Memory B cell (primary cell): ENCODE results near the gene PWWP2B.

ENCODE experiments used
- ATAC-seq: fragments of 150-1000 bp; cut with Tn5 transposase; 2 replicates; pipeline ENCODE4 v1.10.0; 2021; ENCODE audit warnings: low read depth, mild to moderate bottlenecking, moderate library complexity
- DNase-seq, 2 donors: peaks; one replicate each; pipeline ENCODE4 v3.0.0; 2022; ENCODE audit warnings: low spot score in 2 of 2
- H3K27ac Mint-ChIP-seq: one replicate; pipeline ENCODE4 v1.8.0; 2022; ENCODE audit warnings: mild to moderate bottlenecking, moderate library complexity, mixed read lengths
- H3K27me3 Mint-ChIP-seq: one replicate; pipeline ENCODE4 v1.8.0; 2022; ENCODE audit warnings: mixed read lengths
- H3K36me3 Mint-ChIP-seq: one replicate; pipeline ENCODE4 v1.8.0; 2022; ENCODE audit warnings: mild to moderate bottlenecking, mixed read lengths
- H3K4me1 Mint-ChIP-seq: one replicate; pipeline ENCODE4 v1.8.0; 2022; ENCODE audit warnings: mixed read lengths
- H3K4me3 Mint-ChIP-seq: one replicate; pipeline ENCODE4 v1.8.0; 2022; ENCODE audit warnings: mild to moderate bottlenecking, moderate library complexity, mixed read lengths
- H3K9me3 Mint-ChIP-seq: one replicate; pipeline ENCODE4 v1.8.0; 2022; ENCODE audit warnings: mixed read lengths

The PWWP2B gene

GRCh38 chr10:132407846-132408278, 10.9 kb downstream of the PWWP2B start:
- Mint-ChIP-seq H3K36me3 (peaks cover 13% of the 10 kb centered on the region), H3K4me1 (peaks cover 10% of the 10 kb centered on the region), H3K9me3 (no peaks in the 10 kb centered on the region), H3K27ac (peak overlapping the region; percentile 70), H3K27me3 (no peaks in the 10 kb centered on the region), H3K4me3 (peak overlapping the region; percentile 65)
- peak; percentile 61 for ATAC-seq
- no peak for DNase-seq

- Mint-ChIP-seq H3K27me3 (no peaks in the 10 kb centered on the region), H3K27ac (peak overlapping the region; percentile 70), H3K9me3 (no peaks in the 10 kb centered on the region), H3K36me3 (peaks cover 11% of the 10 kb centered on the region), H3K4me1 (peaks cover 7% of the 10 kb centered on the region), H3K4me3 (peak overlapping the region; percentile 65)
- ATAC-seq = no peak
- no peak for DNase-seq
Measured at GRCh38 chr10:132408367-132408781, 11.4 kb downstream of the PWWP2B start.

GRCh38 chr10:132408823-132409666, 12.0 kb downstream of the PWWP2B start:
- Mint-ChIP-seq H3K36me3 (peaks cover 13% of the 10 kb centered on the region), H3K27ac (no peak overlapping the region)
- ATAC-seq = no peak

GRCh38 chr10:132409667-132410028, 12.6 kb downstream of the PWWP2B start:
- peaks cover 9% of the 10 kb centered on the region for H3K4me1 Mint-ChIP-seq
- H3K27me3 Mint-ChIP-seq = no peaks in the 10 kb centered on the region
- ATAC-seq = no peak
- DNase-seq = no peak
- no peak overlapping the region for H3K4me3 Mint-ChIP-seq
- H3K36me3 Mint-ChIP-seq = peaks cover 13% of the 10 kb centered on the region
- H3K9me3 Mint-ChIP-seq = no peaks in the 10 kb centered on the region
- peak overlapping the region; percentile 24 for H3K27ac Mint-ChIP-seq

More at GRCh38 chr10:132408823-132409666, 12.0 kb downstream of the PWWP2B start:
- Mint-ChIP-seq H3K9me3 (no peaks in the 10 kb centered on the region), H3K4me3 (peak overlapping the region; percentile 34), H3K4me1 (peaks cover 9% of the 10 kb centered on the region), H3K27me3 (no peaks in the 10 kb centered on the region)
- no peak for DNase-seq

GRCh38 chr10:132410056-132410778, 13.2 kb downstream of the PWWP2B start:
- ATAC-seq (no peak), DNase-seq (no peak)
- no peak overlapping the region for H3K4me3 Mint-ChIP-seq
- H3K36me3 Mint-ChIP-seq = peaks cover 15% of the 10 kb centered on the region
- H3K27ac Mint-ChIP-seq = peak overlapping the region; percentile 24
- H3K27me3 Mint-ChIP-seq = no peaks in the 10 kb centered on the region
- no peaks in the 10 kb centered on the region for H3K9me3 Mint-ChIP-seq
- H3K4me1 Mint-ChIP-seq = peaks cover 12% of the 10 kb centered on the region

GRCh38 chr10:132410779-132411532, 14.0 kb downstream of the PWWP2B start:
- Mint-ChIP-seq H3K4me3 (no peak overlapping the region), H3K36me3 (peaks cover 12% of the 10 kb centered on the region), H3K9me3 (no peaks in the 10 kb centered on the region), H3K4me1 (peaks cover 16% of the 10 kb centered on the region), H3K27ac (no peak overlapping the region), H3K27me3 (no peaks in the 10 kb centered on the region)
- DNase-seq (no peak), ATAC-seq (no peak)

- ATAC-seq = no peak
- no peak overlapping the region for H3K4me3 Mint-ChIP-seq
- peak overlapping the region; percentile 70 for H3K27ac Mint-ChIP-seq
- no peak for DNase-seq
- H3K27me3 Mint-ChIP-seq = no peaks in the 10 kb centered on the region
- H3K36me3 Mint-ChIP-seq = peaks cover 11% of the 10 kb centered on the region
- no peaks in the 10 kb centered on the region for H3K9me3 Mint-ChIP-seq
- H3K4me1 Mint-ChIP-seq = peaks cover 16% of the 10 kb centered on the region
Measured at GRCh38 chr10:132411561-132412253, 14.7 kb downstream of the PWWP2B start.

- no peak overlapping the region for H3K27ac Mint-ChIP-seq
- ATAC-seq (no peak), DNase-seq (no peak)
- peaks cover 15% of the 10 kb centered on the region for H3K4me1 Mint-ChIP-seq
- no peaks in the 10 kb centered on the region for H3K9me3 Mint-ChIP-seq
- H3K4me3 Mint-ChIP-seq = no peak overlapping the region
- peaks cover 10% of the 10 kb centered on the region for H3K36me3 Mint-ChIP-seq
- H3K27me3 Mint-ChIP-seq = no peaks in the 10 kb centered on the region
Measured at GRCh38 chr10:132412316-132413192, 15.6 kb downstream of the PWWP2B start.

GRCh38 chr10:132413226-132414205, 16.5 kb downstream of the PWWP2B start:
- Mint-ChIP-seq H3K27me3 (no peaks in the 10 kb centered on the region), H3K27ac (peak overlapping the region; percentile 75), H3K4me3 (no peak overlapping the region), H3K9me3 (no peaks in the 10 kb centered on the region), H3K4me1 (peaks cover 16% of the 10 kb centered on the region), H3K36me3 (peaks cover 10% of the 10 kb centered on the region)
- DNase-seq (no peak), ATAC-seq (no peak)

GRCh38 chr10:132414402-132415016, 17.5 kb downstream of the PWWP2B start:
- DNase-seq (no peak), ATAC-seq (no peak)
- Mint-ChIP-seq H3K36me3 (peaks cover 10% of the 10 kb centered on the region), H3K27me3 (no peaks in the 10 kb centered on the region), H3K4me3 (no peak overlapping the region), H3K9me3 (no peaks in the 10 kb centered on the region), H3K4me1 (peaks cover 22% of the 10 kb centered on the region), H3K27ac (peak overlapping the region; percentile 75)

- Mint-ChIP-seq H3K4me3 (no peak overlapping the region), H3K27me3 (no peaks in the 10 kb centered on the region), H3K27ac (peak overlapping the region; percentile 75), H3K4me1 (peaks cover 26% of the 10 kb centered on the region), H3K9me3 (no peaks in the 10 kb centered on the region), H3K36me3 (peaks cover 8% of the 10 kb centered on the region)
- no peak for ATAC-seq
- DNase-seq = no peak
Measured at GRCh38 chr10:132415255-132415654, 18.3 kb downstream of the PWWP2B start.

- no peaks in the 10 kb centered on the region for H3K9me3 Mint-ChIP-seq
- H3K27me3 Mint-ChIP-seq = no peaks in the 10 kb centered on the region
- no peak for DNase-seq
- no peak for ATAC-seq
- H3K4me3 Mint-ChIP-seq = no peak overlapping the region
- H3K27ac Mint-ChIP-seq = peak overlapping the region; percentile 75
- peaks cover 8% of the 10 kb centered on the region for H3K36me3 Mint-ChIP-seq
- peaks cover 31% of the 10 kb centered on the region for H3K4me1 Mint-ChIP-seq
Measured at GRCh38 chr10:132415956-132416355, 19.0 kb downstream of the PWWP2B start.
